IPS-15b (cell line): ENCODE results near the gene PACSIN1.

Experiments used
- H3K27me3 ChIP-seq: one replicate; pipeline ENCODE4 v1.6.1; 2013; ENCODE audit warnings: low read length; ENCODE audit not compliant: control insufficient read depth, insufficient read depth
- H3K36me3 ChIP-seq: one replicate; pipeline ENCODE4 v1.6.1; 2013; ENCODE audit warnings: low read length; ENCODE audit not compliant: control insufficient read depth, insufficient read depth
- H3K4me1 ChIP-seq: one replicate; pipeline ENCODE4 v1.6.1; 2013; ENCODE audit warnings: mild to moderate bottlenecking, low read length; ENCODE audit not compliant: control insufficient read depth, insufficient read depth
- H3K4me3 ChIP-seq: one replicate; pipeline ENCODE4 v1.5.1; 2013; ENCODE audit warnings: low read depth, low read length
- H3K9ac ChIP-seq: one replicate; pipeline ENCODE4 v1.6.1; 2013; ENCODE audit warnings: low read depth, mild to moderate bottlenecking, low read length
- H3K9me3 ChIP-seq: one replicate; pipeline ENCODE4 v1.6.1; 2013; ENCODE audit warnings: mild to moderate bottlenecking, low read length; ENCODE audit not compliant: control insufficient read depth, insufficient read depth

Gene PACSIN1

DNA sequence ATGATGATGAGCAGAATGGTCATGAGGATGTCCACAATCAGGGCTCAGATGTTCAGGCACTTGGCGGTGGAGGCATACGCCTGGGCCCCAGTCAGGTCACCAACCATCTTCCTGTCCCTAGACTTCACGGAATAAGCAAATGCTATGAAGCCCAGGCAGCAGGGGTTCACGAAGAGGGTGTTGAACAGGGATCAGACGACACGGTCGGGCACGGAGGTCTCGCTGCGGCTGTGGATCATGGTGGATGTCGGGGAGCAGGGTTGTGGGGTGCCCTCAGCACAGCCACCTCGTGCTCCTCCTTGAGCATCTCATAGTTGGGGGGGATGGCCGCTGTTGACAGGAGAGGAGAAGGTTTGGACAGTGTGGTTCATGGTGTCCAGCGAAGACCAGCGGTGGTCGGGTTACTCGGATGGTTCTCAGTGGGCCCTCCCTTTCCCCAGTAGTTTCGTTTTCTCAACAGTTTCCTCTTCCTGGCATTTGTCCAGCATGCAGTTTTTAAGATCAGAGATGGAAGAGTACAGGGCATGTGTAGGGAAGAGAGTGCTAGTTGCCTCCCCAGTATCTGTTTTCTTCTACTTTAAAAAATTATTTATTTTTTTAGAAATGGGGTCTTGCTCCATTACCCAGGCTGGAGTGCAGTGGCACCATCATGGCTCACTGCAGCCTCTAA lies 110.5 kb downstream of the PACSIN1 start:
- no peak overlapping the region for H3K4me3 ChIP-seq
- H3K4me1 ChIP-seq, result peaks cover 9% of the 10 kb centered on the region
- H3K9me3 ChIP-seq, result no peaks in the 10 kb centered on the region
- no peaks in the 10 kb centered on the region for H3K27me3 ChIP-seq
- H3K36me3 ChIP-seq, result no peaks in the 10 kb centered on the region
- no peak overlapping the region for H3K9ac ChIP-seq

DNA sequence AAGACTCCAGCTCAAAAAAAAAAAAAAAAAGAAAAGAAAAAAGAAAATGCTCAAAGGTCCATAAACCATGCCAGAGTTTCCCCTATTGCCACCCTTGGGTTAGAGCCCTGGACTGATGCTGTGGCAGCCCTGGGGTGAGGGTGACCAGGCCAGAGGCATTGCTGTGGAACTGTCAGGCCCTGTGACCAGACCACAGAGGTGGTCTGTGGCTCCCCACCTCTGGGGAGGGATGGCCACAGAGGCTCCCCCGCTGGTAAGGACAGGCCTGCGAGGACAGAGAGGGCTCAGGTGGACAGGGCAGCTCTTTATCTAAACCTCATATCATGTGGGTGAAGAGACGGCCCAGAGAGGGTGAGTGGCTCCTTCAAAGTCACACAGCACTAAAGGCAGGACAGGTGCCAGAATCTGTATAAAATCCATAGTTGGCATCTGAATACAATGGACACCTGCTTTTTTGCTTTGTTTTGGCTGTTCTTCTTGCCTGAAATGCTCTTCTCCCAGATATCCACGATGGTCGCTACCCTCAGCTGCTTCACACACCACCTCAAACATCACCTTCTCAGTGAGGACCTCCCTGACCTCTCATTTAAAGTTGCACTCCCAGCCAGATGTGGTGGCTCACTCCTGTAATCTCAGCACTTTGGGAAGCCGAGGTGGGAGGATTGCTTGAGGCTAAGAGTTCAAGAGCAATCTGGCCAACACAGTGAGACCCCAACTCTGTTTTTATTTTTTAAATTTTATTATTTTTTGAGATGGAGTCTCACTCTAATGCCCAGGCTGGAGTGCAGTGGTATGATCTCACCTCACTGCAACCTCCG lies 112.8 kb downstream of the PACSIN1 start:
- Histone ChIP-seq H3K4me3 (no peak overlapping the region), H3K4me1 (peaks cover 9% of the 10 kb centered on the region), H3K9me3 (no peaks in the 10 kb centered on the region), H3K36me3 (peaks cover 3% of the 10 kb centered on the region), H3K9ac (no peak overlapping the region), H3K27me3 (no peaks in the 10 kb centered on the region)

DNA sequence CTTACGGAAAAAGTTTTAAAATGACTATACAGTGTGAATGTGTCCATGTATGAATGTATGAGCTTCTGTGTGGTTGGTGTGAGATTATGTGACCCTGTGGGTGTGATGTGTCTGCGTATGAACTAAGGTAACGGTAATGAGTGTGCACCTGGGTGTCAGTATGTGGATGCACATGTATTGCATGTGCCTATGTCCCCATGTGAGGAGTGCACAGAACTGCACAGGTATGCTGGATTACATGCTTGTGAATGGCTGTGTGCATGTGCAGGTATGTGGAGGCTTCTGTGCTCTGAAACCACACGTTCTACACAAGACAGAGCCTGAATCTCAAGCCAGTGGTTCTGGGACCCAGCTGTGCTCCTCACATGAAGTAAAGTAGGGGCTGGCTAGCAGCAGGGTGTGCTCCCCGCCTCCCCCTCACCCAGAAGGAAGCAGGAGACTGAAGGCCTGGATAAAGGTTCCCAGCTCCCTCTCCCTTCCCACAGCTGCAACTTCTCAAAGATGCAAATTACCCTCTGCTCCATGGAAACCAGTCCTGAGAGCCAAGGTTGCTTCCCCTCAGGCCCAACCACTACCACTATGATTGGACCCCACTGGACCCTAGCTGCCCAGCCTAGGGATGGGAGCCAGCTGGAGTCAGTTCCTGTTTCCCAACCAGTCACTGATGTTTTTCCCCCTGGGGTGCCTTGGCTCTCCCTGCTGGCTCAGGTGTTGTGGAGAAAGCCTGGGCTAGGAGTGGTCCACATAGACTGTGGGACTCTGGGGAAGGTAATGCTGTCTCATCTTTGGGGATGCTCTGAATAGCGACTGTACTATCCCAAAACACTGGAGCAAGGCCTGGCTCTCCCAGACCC lies 115.1 kb downstream of the PACSIN1 start:
- Histone ChIP-seq H3K27me3 (no peaks in the 10 kb centered on the region), H3K36me3 (peaks cover 3% of the 10 kb centered on the region), H3K9me3 (no peaks in the 10 kb centered on the region), H3K4me3 (no peak overlapping the region), H3K9ac (no peak overlapping the region), H3K4me1 (peaks cover 4% of the 10 kb centered on the region)

DNA sequence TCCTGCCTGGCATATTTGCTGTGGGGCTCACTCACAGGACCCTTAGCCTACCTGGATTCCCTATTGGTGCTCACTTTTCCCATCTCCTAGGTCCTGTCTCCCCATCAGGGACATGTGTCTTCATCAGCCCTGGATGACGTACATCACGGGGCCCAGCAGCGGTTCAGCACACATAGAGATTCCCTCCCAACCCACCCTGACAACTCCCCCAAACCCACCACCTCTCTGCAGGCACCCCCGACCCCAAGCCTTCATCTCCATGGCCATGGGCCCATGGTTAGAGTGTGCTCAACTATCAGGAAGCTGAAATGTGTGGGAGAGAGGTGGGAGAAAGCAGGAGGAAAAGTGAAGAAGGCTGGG lies 115.7 kb downstream of the PACSIN1 start:
- Histone ChIP-seq H3K9me3 (no peaks in the 10 kb centered on the region), H3K9ac (no peak overlapping the region), H3K27me3 (no peaks in the 10 kb centered on the region), H3K36me3 (peaks cover 4% of the 10 kb centered on the region), H3K4me3 (no peak overlapping the region), H3K4me1 (peaks cover 5% of the 10 kb centered on the region)

DNA sequence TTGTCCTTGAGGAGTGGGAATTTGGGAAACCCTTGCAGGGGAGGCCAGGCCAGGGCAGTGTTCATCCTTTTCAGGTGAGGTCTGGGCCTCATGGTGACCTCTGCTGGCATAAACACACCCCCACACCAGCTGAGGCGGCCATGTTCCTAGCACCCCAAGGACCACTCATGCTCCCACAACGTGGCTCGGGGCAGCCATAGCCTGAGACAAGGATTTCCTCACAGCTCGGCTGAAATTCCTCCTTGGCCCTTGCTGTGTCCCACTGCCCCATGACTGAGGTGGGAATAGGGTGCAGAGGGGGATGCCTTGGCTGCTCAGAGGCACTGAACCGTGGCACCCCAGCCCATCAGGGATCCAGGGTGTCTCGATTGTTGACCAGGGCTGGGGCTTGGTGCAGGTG lies 117.6 kb downstream of the PACSIN1 start:
- H3K9ac ChIP-seq, result no peak overlapping the region
- no peaks in the 10 kb centered on the region for H3K9me3 ChIP-seq
- H3K27me3 ChIP-seq, result no peaks in the 10 kb centered on the region
- H3K36me3 ChIP-seq, result peaks cover 8% of the 10 kb centered on the region
- no peak overlapping the region for H3K4me3 ChIP-seq
- H3K4me1 ChIP-seq, result peaks cover 13% of the 10 kb centered on the region

DNA sequence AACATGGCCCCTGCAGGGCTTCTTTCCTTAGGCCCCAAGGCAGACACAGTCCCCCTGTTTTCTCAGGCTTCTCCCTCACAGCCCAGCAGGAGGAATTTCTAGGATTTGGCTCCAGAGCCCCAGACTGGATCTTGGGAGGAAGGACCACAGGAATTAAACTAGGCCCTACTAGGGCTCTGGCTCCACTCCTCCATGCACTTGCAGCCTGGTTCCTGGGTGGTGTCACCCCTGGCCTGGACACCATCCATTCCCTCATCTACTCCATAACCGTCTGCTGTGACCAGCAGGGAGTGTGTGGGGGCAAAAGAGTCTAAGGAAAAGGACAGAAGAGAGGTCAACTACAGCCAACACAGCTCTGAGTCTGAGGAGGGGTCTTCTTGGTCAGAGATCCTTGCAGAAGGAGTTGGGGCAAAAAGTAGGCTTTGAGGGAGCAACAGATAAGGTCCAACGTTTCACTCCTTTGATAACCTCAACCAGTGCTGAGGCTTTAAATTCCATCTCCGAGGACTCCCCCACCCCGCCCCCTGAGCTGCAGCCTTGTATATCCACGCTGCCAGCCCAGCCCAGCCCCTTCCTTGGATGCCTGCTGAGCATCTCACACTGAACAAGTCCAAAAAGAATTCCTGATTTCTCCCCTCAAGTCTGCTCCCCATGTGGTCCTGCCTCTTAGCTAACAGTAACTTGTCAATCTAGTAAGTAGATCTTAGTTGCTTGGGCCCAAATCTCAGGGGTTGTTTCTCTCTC lies 118.2 kb downstream of the PACSIN1 start:
- no peaks in the 10 kb centered on the region for H3K9me3 ChIP-seq
- H3K9ac ChIP-seq, result no peak overlapping the region
- H3K36me3 ChIP-seq, result peaks cover 8% of the 10 kb centered on the region
- H3K4me1 ChIP-seq, result peaks cover 13% of the 10 kb centered on the region
- H3K4me3 ChIP-seq, result no peak overlapping the region
- no peaks in the 10 kb centered on the region for H3K27me3 ChIP-seq

DNA sequence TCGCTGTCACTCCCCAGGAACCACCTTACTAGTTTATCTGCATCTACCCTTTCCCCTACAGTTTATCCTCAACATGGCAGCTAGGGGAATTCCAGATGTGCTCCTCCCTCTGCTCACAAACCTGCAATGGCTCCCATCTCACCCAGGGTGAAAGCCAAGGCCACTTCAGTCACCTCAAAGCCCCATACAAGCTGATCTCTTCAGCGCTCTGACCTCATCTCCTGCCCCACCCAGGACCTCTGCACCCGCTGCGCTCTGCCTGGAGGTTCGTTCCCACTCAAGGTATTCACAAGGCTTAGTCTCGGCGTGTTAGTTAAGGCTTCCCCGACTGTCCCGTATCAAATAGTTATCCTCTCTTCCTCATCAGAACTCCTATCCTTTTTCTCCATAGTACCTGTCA lies 118.8 kb downstream of the PACSIN1 start:
- Histone ChIP-seq H3K9me3 (no peaks in the 10 kb centered on the region), H3K36me3 (peaks cover 8% of the 10 kb centered on the region), H3K4me3 (no peak overlapping the region), H3K4me1 (peaks cover 13% of the 10 kb centered on the region), H3K27me3 (no peaks in the 10 kb centered on the region), H3K9ac (no peak overlapping the region)
